A549 treated with CORT108297 at 1 μM for 4 hours (cell line): ENCODE results near the gene LGI2. TPM values are rescaled to one million over a fixed set of nuclear protein-coding genes. Genes with fewer than 3 reads are reported as not detected.

Source experiments
- total RNA-seq: library from RNA; stranded (reverse); fragments of 200-300 nt; extraction: Qiagen RNA extraction; gene quantifications from 5 replicates; pipeline ENCODE4 v1.2.3, GENCODE V29; 2022

Gene LGI2
- total RNA-seq = 0.11 to 0.34 TPM (median 0.16 TPM) in 5 replicates

GRCh38 chr4:25030277-25031076 lies at the start of gene LGI2:
Gene LGI2, minus strand, starts transcription at chr4:25030946. Its CDS starts 253 bp downstream, at chr4:25030693.

Other genes starting within 250 kb of the LGI2 start
- not detected in 5 replicates for gene SOD3, start 235.4 kb downstream of the LGI2 start, total RNA-seq
- gene CCDC149, start 117.9 kb downstream of the LGI2 start, total RNA-seq = 1.4 to 2.3 TPM (median 1.7 TPM) in 5 replicates
- 2.3 to 3.1 TPM (median 2.7 TPM) in 5 replicates for gene SEPSECS, start 129.5 kb upstream of the LGI2 start, total RNA-seq
- 5.8 to 9.2 TPM (median 7.8 TPM) in 5 replicates for gene PI4K2B, start 203.1 kb upstream of the LGI2 start, total RNA-seq